Adrenal gland (tissue), 5 donors: ENCODE measurements around the gene RUVBL2.
"Not testable (repeated sequence)": the region's sequence is repeated elsewhere in the genome, so short reads cannot be mapped to it uniquely, and the experiment has no call there.

ENCODE experiments used
- CTCF ChIP-seq, 6 experiments: fragments of 450-650 bp in 4 of 6; fragments of 200-600 bp in 2 of 6; sonication (generic) in 1 of 6; IDR thresholded peaks; 1 replicate in 5 of 6; 2 replicates in 1 of 6; pipeline versions ENCODE4 v1.5.1 to v1.8.0; 2016 to 2021; ENCODE audit warnings: antibody characterized with exemption in 6 of 6, mild to moderate bottlenecking in 2 of 6, moderate library complexity in 1 of 6
- POLR2A ChIP-seq, 2 donors: fragments of 450-650 bp; IDR thresholded peaks; one replicate each; pipeline ENCODE4 v1.6.1; 2017; ENCODE audit warnings: antibody characterized with exemption in 2 of 2, mild to moderate bottlenecking in 2 of 2, moderate library complexity in 1 of 2
- donor health status: DM: no; HTN: no; CAD: no.

DNA sequence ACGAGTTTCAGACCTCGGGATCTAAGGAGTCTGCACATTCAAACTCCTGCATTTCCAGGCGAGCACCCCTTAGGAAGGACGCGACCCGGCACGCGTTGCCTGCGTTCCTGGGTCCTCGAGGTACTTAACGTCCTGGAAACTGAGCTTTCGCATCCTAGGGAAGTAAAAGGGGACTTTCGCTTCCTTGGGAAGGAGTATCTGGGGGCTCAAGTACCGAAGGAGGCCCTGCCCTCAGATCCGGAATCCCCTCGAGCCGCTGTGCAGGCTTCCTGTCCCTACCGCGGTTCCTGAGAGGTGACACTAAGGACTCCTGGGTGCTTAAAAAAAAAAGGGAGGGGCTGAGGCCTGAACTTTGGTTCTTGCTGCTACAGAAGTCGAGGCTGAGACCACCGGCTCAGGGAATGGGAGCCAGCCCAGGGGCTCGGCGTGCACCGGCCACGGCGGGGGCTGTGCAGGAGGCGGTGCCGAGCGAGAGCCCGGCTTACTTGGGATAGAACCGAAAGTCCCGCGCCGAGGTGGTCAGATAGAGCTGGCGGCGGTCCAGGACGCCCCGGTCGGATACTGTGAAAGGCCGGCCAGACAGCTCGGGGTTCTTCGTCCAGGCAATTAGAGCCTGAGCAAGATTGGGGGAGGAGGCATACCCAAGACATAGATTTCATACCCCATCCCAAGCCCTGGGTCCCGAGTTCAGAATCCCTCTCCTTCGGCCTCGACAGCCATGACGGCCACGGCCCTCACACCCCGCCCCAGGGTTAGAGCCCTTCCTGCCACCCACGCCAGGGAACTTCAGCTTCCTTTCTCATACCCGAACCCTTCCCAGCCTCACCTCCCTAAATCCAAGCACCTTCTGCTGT lies 24.9 kb downstream of the RUVBL2 start:
- TF ChIP-seq CTCF, POLR2A (IDR thresholded peaks at IDR 0.05): not testable (repeated sequence)
